ENCODE data around the gene SUGP2.

- TF ChIP-seq MXI1 (IDR thresholded peaks at IDR 0.05; ENCODE audit: borderline replicate concordance, low read depth, low read length), result no peak
- no peak for TF ChIP-seq ZC3H4 (CRISPR knock-in tag; IDR thresholded peaks at IDR 0.05; ENCODE audit: borderline replicate concordance)
- TF ChIP-seq HNRNPK (IDR thresholded peaks at IDR 0.05; ENCODE audit: low read depth, low read length, poor library complexity, severe bottlenecking), result no peak
- no peak for TF ChIP-seq MAX (IDR thresholded peaks at IDR 0.05)
- TF ChIP-seq ZNF747 (CRISPR knock-in tag; IDR thresholded peaks at IDR 0.05; ENCODE audit: borderline replicate concordance), result no peak
- no peak for TF ChIP-seq BRCA1 (CRISPR knock-in tag; IDR thresholded peaks at IDR 0.05)
Measured at GRCh38 chr19:19027228-19027627, 6.1 kb downstream of the SUGP2 start.
